ENCODE results near the gene CENPP.

Gene CENPP

GRCh38 chr9:92655366-92655765 lies 329.6 kb downstream of the CENPP start:
- no peak overlapping the region for H3K4me2 ChIP-seq (ENCODE audit: low read depth, low read length, poor library complexity, severe bottlenecking)
- H3K9ac ChIP-seq (ENCODE audit: low read length), result no peak overlapping the region
- no peak overlapping the region for H3K27ac ChIP-seq (ENCODE audit: low read depth, low read length)
- no peaks in the 10 kb centered on the region for H3K27me3 ChIP-seq (ENCODE audit: low read length)
- H3K4me3 ChIP-seq (ENCODE audit: insufficient read depth, low read length, poor library complexity, severe bottlenecking), result no peak overlapping the region
- peaks cover 26% of the 10 kb centered on the region for H3K79me2 ChIP-seq (ENCODE audit: insufficient read depth, low read length)
- H2AFZ ChIP-seq (ENCODE audit: low read depth, low read length, severe bottlenecking), result no peak overlapping the region
- H3F3A ChIP-seq (ENCODE audit: insufficient read depth), result no peaks in the 10 kb centered on the region
- no peaks in the 10 kb centered on the region for H4K20me1 ChIP-seq (ENCODE audit: low read depth, low read length)
- H3K9me3 ChIP-seq (ENCODE audit: insufficient read depth, low read length), result no peaks in the 10 kb centered on the region
- TF ChIP-seq EZH2phosphoT487 (conservative IDR thresholded peaks at IDR 0.05; ENCODE audit: low read length) (no peak), CTCF (IDR thresholded peaks at IDR 0.05; ENCODE audit: insufficient read depth, low read length, poor library complexity, severe bottlenecking) (no peak)
- H3K9me2 ChIP-seq (replicated peaks; ENCODE audit: insufficient read depth, low read length), result no peaks in the 10 kb centered on the region
- no peaks in the 10 kb centered on the region for H3K36me3 ChIP-seq (ENCODE audit: low read length)

- Histone ChIP-seq H2AFZ (ENCODE audit: low read depth, low read length, severe bottlenecking) (no peak overlapping the region), H3K4me2 (ENCODE audit: low read depth, low read length, poor library complexity, severe bottlenecking) (no peak overlapping the region), H3K27ac (ENCODE audit: low read depth, low read length) (no peak overlapping the region), H3F3A (ENCODE audit: insufficient read depth) (no peaks in the 10 kb centered on the region), H3K4me3 (ENCODE audit: insufficient read depth, low read length, poor library complexity, severe bottlenecking) (no peak overlapping the region), H3K36me3 (ENCODE audit: low read length) (no peaks in the 10 kb centered on the region), H3K27me3 (ENCODE audit: low read length) (no peaks in the 10 kb centered on the region), H3K9me3 (ENCODE audit: insufficient read depth, low read length) (no peaks in the 10 kb centered on the region), H3K9me2 (replicated peaks; ENCODE audit: insufficient read depth, low read length) (no peaks in the 10 kb centered on the region), H3K9ac (ENCODE audit: low read length) (no peak overlapping the region), H3K79me2 (ENCODE audit: insufficient read depth, low read length) (peaks cover 32% of the 10 kb centered on the region), H4K20me1 (ENCODE audit: low read depth, low read length) (no peaks in the 10 kb centered on the region; the same call in 1 of the 2 replicates)
- no peak for TF ChIP-seq EZH2phosphoT487 (conservative IDR thresholded peaks at IDR 0.05; ENCODE audit: low read length)
Measured at GRCh38 chr9:92655896-92656536, 330.3 kb downstream of the CENPP start.

- H3K9me2 ChIP-seq (replicated peaks; ENCODE audit: insufficient read depth, low read length), result no peaks in the 10 kb centered on the region
- no peaks in the 10 kb centered on the region for H3F3A ChIP-seq (ENCODE audit: insufficient read depth)
- no peaks in the 10 kb centered on the region for H3K36me3 ChIP-seq (ENCODE audit: low read length)
- H3K79me2 ChIP-seq (ENCODE audit: insufficient read depth, low read length), result peaks cover 37% of the 10 kb centered on the region
- H3K27me3 ChIP-seq (ENCODE audit: low read length), result no peaks in the 10 kb centered on the region
- H3K9me3 ChIP-seq (ENCODE audit: insufficient read depth, low read length), result no peaks in the 10 kb centered on the region
- H4K20me1 ChIP-seq (ENCODE audit: low read depth, low read length), result no peaks in the 10 kb centered on the region; the same call in 1 of the 2 replicates
- H3K27ac ChIP-seq (ENCODE audit: low read depth, low read length), result no peak overlapping the region
- H3K4me3 ChIP-seq (ENCODE audit: insufficient read depth, low read length, poor library complexity, severe bottlenecking), result no peak overlapping the region
- no peak overlapping the region for H2AFZ ChIP-seq (ENCODE audit: low read depth, low read length, severe bottlenecking)
- TF ChIP-seq CTCF (IDR thresholded peaks at IDR 0.05; ENCODE audit: insufficient read depth, low read length, poor library complexity, severe bottlenecking), result no peak
- TF ChIP-seq EZH2phosphoT487 (conservative IDR thresholded peaks at IDR 0.05; ENCODE audit: low read length), result no peak
- H3K4me2 ChIP-seq (ENCODE audit: low read depth, low read length, poor library complexity, severe bottlenecking), result no peak overlapping the region
- H3K9ac ChIP-seq (ENCODE audit: low read length), result no peak overlapping the region
Measured at GRCh38 chr9:92656537-92656925, 330.8 kb downstream of the CENPP start.

GRCh38 chr9:92657296-92658094 lies 331.7 kb downstream of the CENPP start:
- H3K9me3 ChIP-seq (ENCODE audit: insufficient read depth, low read length), result no peaks in the 10 kb centered on the region
- H3K9ac ChIP-seq (ENCODE audit: low read length), result no peak overlapping the region
- H3K36me3 ChIP-seq (ENCODE audit: low read length), result no peaks in the 10 kb centered on the region
- no peaks in the 10 kb centered on the region for H3K27me3 ChIP-seq (ENCODE audit: low read length)
- H3K4me2 ChIP-seq (ENCODE audit: low read depth, low read length, poor library complexity, severe bottlenecking), result no peak overlapping the region
- H4K20me1 ChIP-seq (ENCODE audit: low read depth, low read length), result no peaks in the 10 kb centered on the region; the same call in 1 of the 2 replicates
- no peaks in the 10 kb centered on the region for H3F3A ChIP-seq (ENCODE audit: insufficient read depth)
- no peak overlapping the region for H3K4me3 ChIP-seq (ENCODE audit: insufficient read depth, low read length, poor library complexity, severe bottlenecking)
- no peak overlapping the region for H2AFZ ChIP-seq (ENCODE audit: low read depth, low read length, severe bottlenecking)
- H3K79me2 ChIP-seq (ENCODE audit: insufficient read depth, low read length), result peaks cover 47% of the 10 kb centered on the region
- no peak overlapping the region for H3K27ac ChIP-seq (ENCODE audit: low read depth, low read length)
- TF ChIP-seq CTCF (IDR thresholded peaks at IDR 0.05; ENCODE audit: insufficient read depth, low read length, poor library complexity, severe bottlenecking), result no peak
- TF ChIP-seq EZH2phosphoT487 (conservative IDR thresholded peaks at IDR 0.05; ENCODE audit: low read length), result no peak
- H3K9me2 ChIP-seq (replicated peaks; ENCODE audit: insufficient read depth, low read length), result no peaks in the 10 kb centered on the region
